Measurements from ENCODE around the gene ARID5B.

ARID5B gene

GRCh38 chr10:61890430-61890829 is 11.1 kb upstream of the ARID5B start:
- TF ChIP-seq ZFX (IDR thresholded peaks at IDR 0.05; ENCODE audit: borderline replicate concordance) (no peak), CTCF (IDR thresholded peaks at IDR 0.05) (no peak)
- no peak overlapping the region for H3K27ac ChIP-seq

GRCh38 chr10:61890881-61891409 is 10.6 kb upstream of the ARID5B start:
- TF ChIP-seq ZFX (IDR thresholded peaks at IDR 0.05; ENCODE audit: borderline replicate concordance) = no peak
- no peak for TF ChIP-seq CTCF (IDR thresholded peaks at IDR 0.05)
- no peak overlapping the region for H3K27ac ChIP-seq

GRCh38 chr10:61891906-61892585 is 9.5 kb upstream of the ARID5B start:
- H3K27ac ChIP-seq = no peak overlapping the region
- TF ChIP-seq CTCF (IDR thresholded peaks at IDR 0.05) = no peak
- no peak for TF ChIP-seq ZFX (IDR thresholded peaks at IDR 0.05; ENCODE audit: borderline replicate concordance)

GRCh38 chr10:61892961-61893360 is 8.5 kb upstream of the ARID5B start:
- H3K27ac ChIP-seq = no peak overlapping the region
- TF ChIP-seq ZFX (IDR thresholded peaks at IDR 0.05; ENCODE audit: borderline replicate concordance) (no peak), CTCF (IDR thresholded peaks at IDR 0.05) (no peak)

- H3K27ac ChIP-seq = no peak overlapping the region
- TF ChIP-seq ZFX (IDR thresholded peaks at IDR 0.05; ENCODE audit: borderline replicate concordance) (no peak), CTCF (IDR thresholded peaks at IDR 0.05) (no peak)
Observed at GRCh38 chr10:61894133-61894532, 7.4 kb upstream of the ARID5B start.

GRCh38 chr10:61895898-61896600 is 5.5 kb upstream of the ARID5B start:
- TF ChIP-seq CTCF (IDR thresholded peaks at IDR 0.05) (no peak), ZFX (IDR thresholded peaks at IDR 0.05; ENCODE audit: borderline replicate concordance) (no peak)
- H3K27ac ChIP-seq = no peak overlapping the region
